ENCODE data around the gene IFRD2.
"Not testable (repeated sequence)": the region's sequence is repeated elsewhere in the genome, so short reads cannot be mapped to it uniquely, and the experiment has no call there.

Gene IFRD2

DNA sequence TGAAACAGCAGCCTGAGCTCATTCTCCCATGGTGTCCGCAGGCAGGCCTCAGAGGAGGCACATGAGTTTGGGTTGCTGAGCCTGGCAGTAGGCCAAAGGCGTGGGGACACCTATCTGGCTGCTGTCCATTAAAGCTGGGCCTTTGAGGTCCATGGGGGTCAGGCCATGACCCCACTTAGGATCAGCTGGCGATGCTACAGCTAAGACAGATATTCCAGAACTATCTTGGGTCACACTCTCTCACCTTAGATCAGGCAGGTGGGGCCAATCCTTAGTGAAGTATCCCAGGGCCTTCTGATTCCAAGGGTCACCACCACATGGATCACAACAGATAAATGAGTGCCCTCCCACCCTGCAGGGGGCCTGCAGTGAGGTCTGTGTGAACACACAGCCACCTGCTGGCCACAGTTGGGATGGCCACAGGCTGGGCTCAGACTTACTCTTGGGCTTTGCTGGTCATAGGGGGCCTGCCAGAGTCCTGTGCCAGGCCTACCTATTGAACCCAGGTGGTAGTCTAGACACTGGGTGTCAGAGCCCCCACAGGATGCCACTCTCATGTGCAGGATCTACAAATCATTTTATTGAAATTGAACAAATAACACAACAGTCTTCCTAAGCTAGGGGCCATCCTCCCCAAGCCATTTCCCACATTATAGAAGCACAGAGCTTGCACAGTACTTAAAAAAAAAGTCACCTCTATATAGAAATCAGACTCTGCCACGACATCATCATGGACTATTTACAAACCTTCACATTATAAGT lies 32.3 kb upstream of the IFRD2 start:
- peak; percentile 64 for DNase-seq (ENCODE audit: low spot score)

DNA sequence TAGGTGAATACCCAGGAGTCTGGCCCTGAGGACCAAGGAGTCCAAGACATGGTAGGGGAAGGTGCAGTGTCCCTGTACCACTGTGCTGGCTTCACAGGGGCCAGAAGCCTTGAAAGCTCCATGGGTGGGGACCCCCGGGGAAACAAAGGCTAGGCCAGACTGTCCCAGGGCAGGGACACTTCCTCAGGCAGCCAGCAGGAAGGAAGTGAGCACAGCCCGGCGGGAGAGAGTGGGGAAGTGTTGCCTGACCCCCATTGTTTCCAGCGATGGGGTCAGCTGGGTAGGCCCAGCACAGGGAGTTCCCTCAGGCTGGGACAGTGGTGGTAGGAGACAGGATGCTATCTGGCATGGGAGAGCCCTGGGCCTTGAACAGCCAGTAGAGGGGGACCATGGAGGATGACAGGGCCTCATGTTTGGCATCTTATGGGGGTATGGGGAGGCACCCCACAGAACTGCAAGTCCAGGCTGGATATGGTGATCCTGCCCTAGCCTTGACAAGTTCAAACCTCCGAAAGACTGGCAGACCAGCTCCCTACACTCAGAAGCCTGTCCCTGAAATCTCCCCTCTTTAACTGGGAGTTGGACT lies 31.5 kb upstream of the IFRD2 start:
- DNase-seq (ENCODE audit: low spot score), result no peak

DNA sequence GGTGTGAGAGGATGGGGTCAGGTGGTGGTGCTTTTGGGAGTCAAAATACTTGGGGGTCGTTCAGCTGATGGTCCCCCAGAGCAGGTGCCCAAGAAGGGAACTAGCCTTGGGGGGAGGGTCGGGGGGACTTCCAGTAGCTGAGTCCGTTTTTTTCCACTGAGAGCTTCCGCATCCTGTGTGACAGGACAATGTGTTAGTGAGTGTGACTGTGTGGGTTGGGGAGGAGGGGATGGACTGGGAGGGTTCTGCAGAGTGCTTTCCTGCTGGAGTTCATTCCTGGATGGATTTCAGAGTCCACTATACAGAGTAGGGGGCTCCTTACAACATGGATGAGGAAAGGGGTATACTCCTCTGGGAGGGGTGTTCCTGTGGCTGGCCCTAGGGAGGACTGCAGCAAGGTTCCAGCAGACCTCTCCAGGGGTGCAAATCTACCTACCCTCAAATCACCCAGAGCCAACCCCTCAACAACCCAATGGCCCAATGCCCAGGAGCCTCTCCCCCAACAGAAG lies 30.9 kb upstream of the IFRD2 start:
- DNase-seq (ENCODE audit: low spot score), result no peak

DNA sequence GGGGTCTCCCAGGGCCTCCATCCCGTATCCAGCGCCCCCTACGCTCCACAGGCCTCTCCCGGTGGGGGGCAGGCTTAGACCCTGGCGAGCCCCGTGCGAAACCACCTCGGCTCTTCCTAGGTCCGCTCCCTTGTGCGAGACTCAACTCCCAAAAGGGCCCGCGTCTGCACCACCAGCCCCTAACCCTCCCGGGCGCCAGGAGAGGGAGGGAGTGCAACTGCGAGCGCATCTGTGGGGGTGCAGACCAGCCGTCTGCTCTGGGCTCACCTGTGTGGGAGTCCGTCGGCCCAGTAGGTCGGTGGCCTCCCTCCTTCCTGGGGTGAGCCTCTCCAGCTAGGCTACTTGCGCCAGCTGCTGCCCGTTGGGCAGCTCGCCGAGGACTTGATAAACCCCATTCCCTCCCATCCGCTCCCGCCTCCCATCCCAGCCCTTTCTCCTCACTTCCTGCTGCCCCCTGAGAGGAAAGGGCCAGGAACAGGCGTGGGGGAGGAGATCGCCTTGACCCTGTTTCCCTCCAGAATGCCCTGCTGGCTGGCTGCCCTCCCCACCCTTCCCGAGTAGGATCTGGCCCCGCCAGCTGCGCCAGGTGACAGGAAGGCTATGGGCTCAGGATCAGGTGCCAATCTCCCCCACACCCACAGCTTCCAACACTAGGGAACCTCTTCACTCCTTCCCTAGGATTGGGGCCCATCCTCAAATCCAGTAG lies 30.3 kb upstream of the IFRD2 start, which contains the start of gene HYAL2:
Gene HYAL2, minus strand, starts transcription at position 360 of the 706 bp plus-strand sequence. CDS start 2,256 bp downstream, outside the sequence.
- no peak for DNase-seq (ENCODE audit: low spot score)

DNA sequence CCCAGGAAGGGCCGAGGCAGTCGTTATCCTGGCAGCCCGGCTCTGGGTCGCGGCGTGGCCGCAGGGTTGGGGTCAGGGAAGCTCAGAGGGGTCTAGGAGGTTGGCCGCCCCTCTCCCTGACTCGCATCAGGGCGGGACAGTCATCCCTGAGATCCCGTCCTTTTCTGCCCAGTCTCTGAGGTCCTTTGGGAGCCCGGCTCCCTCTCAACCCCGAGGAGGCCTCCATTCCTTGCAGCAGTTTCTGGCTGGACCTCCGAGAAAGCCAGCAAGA lies 29.8 kb upstream of the IFRD2 start:
- DNase-seq (ENCODE audit: low spot score), result no peak

DNA sequence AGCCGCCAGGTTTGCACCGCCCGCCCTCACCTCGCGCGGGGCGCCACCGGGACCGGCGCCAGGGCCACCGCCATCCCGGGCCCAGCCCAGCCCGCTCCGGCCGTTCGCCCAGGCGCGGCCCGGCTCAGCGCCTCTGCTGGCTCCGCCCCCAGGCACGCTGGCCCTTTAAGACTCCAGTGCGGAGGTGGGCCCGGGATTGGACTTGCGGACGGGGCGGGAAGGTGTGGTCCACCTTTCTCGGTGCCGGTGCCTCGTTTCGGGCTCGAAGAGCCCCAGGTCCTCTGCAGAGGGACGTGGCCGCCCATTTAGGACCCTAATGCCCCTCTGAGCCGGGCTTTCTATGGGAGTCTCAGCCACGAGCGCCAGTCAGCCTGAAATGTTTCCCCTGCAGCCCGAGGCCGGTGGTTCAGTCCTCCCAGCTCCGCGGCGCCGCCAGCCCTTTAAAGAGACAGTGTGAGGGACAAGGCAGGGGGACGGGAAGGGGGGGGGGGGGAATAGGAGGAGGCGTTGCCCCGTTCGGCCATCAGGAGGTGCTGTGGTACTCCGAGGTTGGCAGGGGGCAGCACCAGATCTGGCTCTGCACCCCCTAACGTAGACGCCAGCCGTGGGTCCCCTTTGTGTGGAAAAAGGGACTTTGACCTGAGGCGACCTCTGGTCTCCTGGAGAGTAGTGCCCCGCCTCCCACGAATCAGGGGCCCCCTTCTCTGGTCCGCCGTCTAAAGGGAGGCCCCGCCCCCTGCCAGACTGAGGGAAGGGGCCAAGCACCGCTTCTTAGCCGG lies 29.3 kb upstream of the IFRD2 start:
- peak; percentile 84 for DNase-seq (ENCODE audit: low spot score)

DNA sequence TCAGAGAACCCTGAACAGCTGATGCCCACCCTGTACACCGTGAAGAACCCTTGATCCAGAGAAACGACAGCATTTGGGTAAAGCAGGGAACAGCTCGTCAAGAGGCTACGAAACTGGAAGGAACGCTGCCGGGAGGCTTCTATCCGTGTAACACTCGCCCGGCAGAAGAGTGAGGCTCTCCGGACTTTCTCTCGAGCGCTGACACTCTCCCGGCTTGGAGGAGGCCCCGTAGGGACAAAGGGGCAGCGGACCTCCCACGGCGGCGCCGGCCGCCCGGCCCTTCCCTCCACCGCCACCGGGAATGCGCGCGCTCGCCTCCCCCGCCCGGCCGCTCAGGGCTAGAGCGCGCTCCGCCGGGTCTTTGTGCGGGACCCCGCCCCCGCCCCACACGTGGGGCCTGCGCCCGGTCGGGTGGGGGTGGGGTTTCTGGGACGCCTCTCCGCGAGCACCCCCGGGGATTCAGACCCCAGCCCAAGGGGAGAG lies 28.7 kb upstream of the IFRD2 start:
- DNase-seq (ENCODE audit: low spot score), result peak; percentile 55

DNA sequence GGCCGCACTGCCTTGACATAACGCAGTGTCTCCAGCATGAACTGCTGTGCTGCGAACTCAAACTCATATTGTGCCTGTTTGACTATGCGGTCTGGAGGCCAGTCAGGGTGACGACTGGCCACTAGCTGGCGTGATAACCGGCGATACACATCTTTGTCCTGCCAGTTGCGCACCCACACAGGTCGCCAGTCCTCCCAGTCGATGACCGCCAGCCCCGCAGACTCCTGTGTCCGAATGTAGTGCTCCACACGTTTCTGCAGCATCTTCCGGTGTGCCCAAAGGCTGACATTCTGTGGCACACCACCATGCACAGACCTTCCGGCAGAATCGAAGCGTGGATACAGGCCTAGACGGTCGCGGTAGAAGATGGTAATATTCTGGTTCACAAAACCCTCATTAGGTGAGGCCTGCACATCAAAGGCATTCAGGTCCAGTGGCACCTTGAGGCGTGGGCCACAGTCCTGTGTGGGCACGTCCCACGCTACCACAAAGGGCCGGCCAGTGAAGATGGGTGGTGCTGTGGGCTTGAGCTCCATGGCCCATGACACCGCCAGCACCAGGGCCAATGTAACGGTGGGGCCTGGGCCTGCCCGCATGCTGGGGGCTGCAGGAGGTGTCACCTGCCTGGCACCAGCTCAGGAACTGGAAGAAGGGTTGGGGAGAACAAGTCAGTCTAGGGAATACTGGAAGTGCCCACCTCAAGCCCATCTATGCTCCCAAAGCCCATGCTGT lies 27.8 kb upstream of the IFRD2 start:
- no peak for DNase-seq (ENCODE audit: low spot score)

DNA sequence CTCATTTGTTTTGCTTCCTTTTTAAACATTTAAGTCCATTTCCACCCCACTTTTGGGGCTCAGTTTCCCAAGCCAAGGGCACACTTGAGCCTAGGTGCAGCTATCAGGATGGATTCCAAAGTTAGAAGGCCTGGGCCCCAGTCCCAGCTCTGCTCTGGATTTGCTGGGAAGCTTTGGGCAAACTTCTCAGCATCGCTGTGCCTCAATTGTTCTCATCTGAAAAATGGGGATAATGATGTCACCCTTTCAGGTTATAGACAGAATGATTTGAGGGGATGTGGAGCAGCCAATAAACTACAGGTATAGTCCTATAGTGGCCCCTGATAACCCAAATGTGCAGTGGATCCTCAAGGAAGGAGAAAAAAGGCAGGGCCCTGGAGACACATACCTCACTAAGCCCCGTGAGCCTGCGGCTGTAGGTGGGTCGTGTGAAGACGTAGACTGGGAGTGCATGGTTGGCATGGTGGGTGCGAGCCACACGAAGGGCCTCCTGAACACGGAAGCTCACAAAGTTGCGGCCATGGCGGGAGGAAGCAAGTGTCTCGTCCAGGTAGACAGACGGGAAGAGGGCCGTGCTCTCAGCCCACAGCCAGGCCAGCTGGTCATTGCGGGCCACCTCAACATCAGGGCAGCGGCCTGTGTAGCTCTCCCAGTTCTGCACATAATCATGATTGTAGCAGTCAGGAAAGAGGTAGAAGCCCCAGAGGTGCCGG lies 27.1 kb upstream of the IFRD2 start:
- no peak for DNase-seq (ENCODE audit: low spot score)

DNA sequence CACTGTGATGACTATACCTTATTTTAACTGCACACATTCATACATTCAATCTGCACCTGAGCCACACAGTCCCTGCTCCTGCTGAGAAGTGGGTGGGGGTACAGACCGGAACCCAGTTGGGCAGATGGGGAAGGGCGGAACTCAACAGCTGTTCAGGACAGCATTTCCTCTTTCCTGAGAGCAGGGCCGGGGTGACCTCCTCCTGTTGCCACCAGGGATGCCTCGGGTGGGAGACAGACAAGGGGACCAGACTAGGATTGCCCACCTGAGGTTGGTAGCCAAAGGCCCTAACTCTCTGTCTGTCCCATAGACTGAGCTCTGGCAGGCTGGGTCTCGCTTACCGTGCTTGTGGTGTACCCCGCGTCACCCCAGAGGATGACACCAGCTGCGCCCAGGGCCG lies 26.4 kb upstream of the IFRD2 start:
- no peak for DNase-seq (ENCODE audit: low spot score)

DNA sequence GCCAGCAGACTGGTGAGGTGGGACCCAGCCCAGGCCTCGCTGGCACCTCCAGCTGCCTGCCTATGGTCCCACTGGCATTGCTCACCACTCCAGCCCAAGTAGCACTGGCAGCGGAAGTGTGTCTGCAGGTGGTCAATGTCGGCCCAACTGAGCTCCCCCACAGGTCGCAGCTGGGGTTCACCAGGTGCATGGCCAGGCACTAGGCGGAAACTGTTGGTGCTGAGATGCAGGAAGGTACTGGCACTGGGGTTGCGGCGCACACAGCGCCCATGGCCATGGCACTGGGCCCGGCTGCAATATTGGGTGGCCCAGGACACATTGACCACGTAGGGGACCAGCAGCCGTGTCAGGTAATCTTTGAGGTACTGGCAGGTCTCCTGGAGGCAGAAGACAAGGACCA lies 25.9 kb upstream of the IFRD2 start:
- no peak for DNase-seq (ENCODE audit: low spot score)

DNA sequence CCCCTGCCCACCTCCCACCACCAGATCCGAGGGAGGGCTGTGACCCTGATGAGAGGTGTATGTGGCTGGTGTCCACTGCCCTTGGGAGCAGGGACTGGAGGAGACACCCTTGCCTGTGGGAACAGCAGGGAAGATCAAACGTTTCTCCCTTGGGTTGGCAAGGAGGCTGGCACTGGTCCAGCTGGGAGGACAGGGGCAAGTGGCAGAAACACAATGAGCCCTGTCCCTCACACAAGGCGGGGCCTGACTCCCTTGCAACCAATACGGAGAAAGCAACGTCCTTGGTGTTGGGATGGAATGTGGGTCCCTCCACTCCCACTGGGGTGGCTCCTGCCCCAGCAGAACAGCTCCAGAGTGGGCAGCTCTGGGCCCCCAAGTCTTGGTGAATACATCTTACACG lies 25.1 kb upstream of the IFRD2 start:
- no peak for DNase-seq (ENCODE audit: low spot score)

DNA sequence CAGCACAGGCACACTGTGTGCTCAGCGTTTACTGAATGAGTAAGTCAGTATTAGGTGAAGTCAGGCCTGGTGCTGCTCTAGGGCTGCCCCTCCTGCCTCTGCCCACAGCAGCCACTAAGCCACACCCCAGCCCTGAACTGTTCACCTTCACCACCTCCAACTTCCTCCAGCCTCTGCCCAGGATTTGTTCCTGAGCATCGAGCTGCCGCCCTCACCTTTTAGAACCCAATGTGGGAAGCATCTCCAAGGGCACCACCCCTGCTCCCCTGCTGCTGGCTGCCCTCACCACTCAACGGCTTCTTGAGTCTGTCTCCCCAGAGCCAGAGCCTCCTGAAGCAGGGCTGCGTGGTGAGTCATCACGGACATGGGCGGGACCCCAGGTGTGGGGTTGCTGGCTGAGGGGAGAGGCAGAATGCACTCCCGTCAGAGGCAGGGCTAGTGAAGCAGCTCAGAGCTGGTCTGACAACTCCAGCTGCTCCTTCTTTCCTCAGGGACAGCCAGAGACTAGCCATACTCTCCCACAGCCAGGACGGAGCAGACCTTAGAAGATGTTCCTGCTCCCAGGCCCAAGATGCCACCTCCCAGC lies 24.5 kb upstream of the IFRD2 start:
- DNase-seq (ENCODE audit: low spot score), result peak; percentile 61

DNA sequence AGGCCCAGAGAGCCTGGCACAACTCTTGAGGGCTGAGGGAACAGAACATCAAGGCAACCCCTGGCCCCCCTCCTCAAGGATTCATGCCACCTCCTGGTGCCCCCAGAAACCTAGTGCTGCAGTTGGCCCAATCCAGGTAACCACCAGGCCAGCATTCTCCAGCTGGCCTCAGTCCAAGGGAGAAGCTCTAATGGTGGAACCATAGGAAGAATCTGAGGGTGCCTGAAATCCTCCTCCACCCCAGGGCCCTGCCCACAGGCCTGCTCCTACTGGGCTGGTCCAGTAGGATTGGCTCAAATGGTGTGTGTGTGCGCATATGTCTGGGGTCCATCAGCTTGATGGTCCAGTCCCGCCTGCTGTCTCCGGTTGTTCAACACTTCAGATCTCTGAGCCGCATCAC lies 22.6 kb upstream of the IFRD2 start:
- no peak for DNase-seq (ENCODE audit: low spot score)

DNA sequence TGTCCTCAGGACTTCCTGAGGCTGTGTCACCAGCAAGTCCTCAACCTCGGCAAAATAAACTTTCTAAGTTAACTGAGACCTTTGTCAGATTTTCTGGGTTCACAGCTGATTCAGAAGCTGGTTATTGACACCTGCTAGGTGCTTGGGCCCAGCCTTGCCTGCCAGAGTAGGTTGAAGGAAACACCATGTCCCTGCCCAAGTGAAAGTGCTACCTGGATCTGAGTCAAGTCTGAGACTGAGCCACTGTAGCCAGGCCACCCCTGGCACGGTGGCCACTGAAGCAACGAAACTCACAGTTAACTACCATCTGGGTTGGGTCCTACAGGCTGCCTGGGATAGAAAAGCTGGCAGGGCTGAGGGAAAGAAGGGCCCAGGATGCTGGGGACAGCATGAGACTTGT lies 22.1 kb upstream of the IFRD2 start:
- DNase-seq (ENCODE audit: low spot score), result no peak

DNA sequence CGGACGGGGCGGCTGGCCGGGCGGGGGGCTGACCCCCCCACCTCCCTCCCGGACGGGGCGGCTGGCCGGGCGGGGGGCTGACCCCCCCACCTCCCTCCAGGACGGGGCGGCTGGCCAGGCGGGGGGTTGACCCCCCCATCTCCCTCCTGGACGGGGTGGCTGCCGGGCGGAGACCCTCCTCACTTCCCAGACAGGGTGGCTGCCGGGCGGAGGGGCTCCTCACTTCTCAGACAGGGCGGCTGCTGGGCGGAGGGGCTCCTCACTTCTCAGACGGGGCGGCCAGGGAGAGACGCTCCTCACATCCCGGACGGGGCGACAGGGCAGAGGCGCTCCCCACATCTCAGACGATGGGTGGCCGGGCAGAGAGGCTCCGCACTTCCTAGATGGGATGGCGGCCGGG lies 19.8 kb upstream of the IFRD2 start:
- not testable (repeated sequence) for DNase-seq (ENCODE audit: low spot score)

DNA sequence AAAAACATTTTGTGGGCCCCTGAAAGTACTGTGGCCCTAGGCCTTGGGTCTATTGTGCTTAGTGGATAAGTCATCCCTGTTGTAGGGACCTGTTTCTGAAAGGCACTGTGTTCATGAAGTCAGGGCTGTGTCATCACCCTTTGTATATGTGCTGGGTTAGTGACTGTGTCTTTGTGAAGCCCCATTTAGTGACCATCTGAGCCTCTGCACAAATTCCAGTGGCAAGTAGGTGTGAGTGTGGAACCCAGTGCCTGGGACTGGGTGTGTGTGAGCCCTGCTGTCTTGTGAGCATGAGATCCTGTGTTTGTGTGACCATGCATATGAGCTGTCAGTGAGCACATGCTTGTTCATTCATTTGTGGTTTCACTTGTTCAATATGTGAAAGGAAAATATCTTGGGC lies 12.4 kb upstream of the IFRD2 start:
- DNase-seq (ENCODE audit: low spot score), result no peak

DNA sequence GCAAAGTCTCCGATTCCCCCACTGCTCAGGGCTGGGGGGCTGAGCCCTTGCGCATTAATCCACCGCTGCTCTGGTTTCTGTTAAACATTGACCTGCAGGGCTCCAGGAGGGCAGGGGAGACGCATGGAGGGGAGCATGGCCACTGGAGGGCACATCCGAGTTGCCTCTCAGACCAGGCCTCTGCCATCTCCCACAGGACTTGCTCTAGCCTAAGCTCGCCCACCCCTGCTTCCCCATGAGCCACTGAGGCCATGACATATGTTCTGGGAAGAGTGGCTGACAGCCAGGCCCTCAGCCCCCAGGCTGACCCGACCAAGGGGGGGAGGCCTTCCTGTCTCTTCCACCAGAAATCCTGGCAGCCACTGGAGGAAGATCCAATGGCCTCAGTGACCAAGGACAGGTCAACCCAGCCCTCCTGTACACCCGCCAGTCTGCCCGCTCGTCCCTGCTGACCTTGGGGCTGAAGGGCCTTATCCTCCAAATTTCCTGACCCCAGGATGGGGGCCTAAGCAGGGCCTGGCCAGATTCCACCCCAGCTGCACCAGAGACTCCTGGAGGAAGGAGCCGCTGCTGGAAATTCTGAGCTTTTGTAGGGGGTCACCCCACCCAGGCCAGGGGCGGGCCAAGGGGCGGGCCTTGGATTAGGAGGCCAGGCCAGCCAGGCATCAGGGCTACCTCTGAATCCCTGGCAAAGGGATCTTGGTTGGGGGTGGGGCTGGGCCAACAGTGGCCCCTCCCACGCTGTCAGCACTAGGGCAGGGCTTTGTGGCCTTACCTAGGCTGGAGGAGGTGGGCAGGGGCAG lies 11.0 kb upstream of the IFRD2 start, which contains the start of gene HYAL1:
Gene HYAL1, minus strand, starts transcription at position 562 of the 803 bp plus-strand sequence. CDS start 618 bp downstream, outside the sequence.
- no peak for DNase-seq (ENCODE audit: low spot score)

Measured in activated CD4-positive, alpha-beta T cell treated with anti-CD3 and anti-CD28 coated beads, Interleukin-2, Interleukin-4, amounts not matched to agents 100 ng/mL and 50 ng/mL, durations not matched to agents 16 hours and 8 hours (primary cell).